Erythroblast (primary cell): ENCODE results near the gene HNF4A.
"Not testable (repeated sequence)": the region's sequence is repeated elsewhere in the genome, so short reads cannot be mapped to it uniquely, and the experiment has no call there.

Experiments used
- DNase-seq, 2 experiments: peaks; one replicate each; lab custom pipeline; 2025; lab: John Stamatoyannopoulos, UW
- GATA1 ChIP-seq: IDR thresholded peaks from 2 replicates; pipeline ENCODE4 v1.6.1; 2011; ENCODE audit warnings: low read depth, mild to moderate bottlenecking, control low read depth, low read length, moderate library complexity
- POLR2A ChIP-seq: IDR thresholded peaks from 2 replicates; pipeline ENCODE4 v1.6.1; 2011; ENCODE audit warnings: mild to moderate bottlenecking, low read length

HNF4A gene

DNA sequence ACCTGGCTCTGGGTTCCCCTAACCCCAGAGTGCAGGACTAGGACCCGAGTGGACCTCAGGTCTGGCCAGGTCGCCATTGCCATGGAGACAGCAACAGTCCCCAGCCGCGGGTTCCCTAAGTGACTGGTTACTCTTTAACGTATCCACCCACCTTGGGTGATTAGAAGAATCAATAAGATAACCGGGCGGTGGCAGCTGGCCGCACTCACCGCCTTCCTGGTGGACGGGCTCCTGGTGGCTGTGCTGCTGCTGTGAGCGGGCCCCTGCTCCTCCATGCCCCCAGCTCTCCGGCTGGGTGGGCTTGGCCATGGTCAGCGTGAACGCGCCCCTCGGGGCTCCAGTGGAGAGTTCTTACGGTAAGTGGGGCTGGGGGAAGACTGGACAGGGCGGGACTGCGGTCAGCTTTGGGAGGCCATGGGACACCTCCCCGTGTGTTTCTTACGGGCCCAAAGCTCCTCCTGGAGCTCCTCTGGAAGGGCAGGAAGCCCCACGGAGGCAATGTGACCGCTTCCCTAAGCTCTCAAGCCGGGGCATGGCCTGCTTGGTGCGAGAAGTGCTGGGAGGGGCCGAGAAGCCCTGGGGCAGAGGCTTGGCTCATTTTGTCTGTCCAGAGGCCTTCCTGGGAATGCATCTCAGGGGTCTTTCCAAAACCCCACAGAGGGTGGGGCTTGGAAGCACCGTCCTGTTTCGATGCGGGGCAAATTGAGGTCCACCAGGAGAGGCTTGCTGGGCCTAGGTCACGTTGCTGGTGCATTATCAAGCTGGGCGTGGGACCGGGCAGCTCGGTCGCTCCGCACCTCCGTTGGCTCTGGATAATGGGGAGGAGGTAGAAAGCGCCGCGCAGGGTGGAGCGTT lies at the start of gene HNF4A:
Gene HNF4A (plus strand): TSS at position 202 of the 855 bp plus-strand sequence. CDS start 106 bp downstream, at position 308.
- no peak for DNase-seq

DNA sequence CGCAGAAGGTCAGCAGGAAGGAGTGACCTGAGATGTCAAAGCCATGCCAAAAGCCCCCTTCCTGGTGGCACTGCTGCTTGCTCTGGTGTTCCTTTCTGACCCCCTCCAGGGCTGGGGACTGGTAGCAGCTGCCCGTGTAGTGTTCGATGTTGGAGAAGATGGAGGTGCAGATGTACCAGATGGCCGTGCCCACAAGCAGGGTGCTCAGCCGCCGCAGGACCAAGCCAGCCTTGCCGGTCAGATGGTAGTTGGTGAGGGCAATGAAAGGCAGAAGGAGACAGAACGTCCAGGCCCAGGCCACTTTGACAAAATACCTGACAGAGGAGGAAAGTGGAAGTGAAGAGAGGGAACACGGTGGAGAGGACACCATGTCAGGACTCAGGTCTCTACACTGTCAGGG lies 48.6 kb upstream of the HNF4A start:
- DNase-seq: no peak
- TF ChIP-seq POLR2A (no peak), GATA1 (no peak)

More for the DNA sequence above, at the start of gene HNF4A:
- no peak for TF ChIP-seq GATA1
- no peak for TF ChIP-seq POLR2A

DNA sequence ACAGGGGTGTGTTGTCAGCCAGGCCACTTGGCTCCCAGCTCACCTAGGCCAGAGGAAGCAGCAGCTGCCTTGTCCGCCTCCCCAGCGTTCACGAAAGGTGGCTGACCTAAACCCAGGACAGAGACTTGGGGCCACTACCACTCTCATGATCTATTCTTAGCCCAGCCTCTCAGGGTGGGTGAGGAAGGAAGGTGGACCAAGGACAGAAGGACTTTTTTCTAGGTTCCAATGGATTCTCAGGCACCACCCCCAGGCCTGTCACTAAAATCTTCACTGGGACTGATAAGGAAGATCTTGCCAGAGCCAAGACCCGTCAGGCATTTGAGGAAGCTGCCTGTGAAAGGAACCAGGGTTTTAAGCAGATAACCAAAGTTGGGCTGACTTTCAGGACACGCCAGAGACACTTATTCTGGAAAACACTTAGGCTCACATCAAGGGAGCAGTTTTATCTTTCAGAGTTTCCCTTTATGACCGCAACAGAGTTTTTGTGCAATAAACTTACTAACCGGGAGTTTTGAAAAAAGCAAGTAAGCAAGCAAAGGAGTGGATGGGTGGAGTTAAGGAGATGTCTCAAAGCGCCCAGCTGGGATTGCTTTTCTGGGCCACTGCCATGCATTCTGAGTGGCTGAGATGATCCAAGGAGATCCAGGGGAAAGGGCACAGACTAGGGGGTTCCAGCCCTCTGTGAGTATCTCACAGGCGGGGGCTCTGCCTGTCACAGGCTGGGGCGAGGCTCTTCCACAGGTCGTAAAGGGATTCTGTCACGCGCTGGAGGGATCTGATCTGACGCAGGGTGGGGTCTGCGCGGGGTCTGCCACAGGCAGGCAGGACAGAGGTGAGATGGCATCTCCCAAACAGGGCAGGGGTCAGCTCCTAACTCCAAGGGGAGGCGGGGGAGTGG lies 45.5 kb upstream of the HNF4A start:
- TF ChIP-seq GATA1: no peak
- no peak for TF ChIP-seq POLR2A
- DNase-seq: peak; percentile 58 to 66

DNA sequence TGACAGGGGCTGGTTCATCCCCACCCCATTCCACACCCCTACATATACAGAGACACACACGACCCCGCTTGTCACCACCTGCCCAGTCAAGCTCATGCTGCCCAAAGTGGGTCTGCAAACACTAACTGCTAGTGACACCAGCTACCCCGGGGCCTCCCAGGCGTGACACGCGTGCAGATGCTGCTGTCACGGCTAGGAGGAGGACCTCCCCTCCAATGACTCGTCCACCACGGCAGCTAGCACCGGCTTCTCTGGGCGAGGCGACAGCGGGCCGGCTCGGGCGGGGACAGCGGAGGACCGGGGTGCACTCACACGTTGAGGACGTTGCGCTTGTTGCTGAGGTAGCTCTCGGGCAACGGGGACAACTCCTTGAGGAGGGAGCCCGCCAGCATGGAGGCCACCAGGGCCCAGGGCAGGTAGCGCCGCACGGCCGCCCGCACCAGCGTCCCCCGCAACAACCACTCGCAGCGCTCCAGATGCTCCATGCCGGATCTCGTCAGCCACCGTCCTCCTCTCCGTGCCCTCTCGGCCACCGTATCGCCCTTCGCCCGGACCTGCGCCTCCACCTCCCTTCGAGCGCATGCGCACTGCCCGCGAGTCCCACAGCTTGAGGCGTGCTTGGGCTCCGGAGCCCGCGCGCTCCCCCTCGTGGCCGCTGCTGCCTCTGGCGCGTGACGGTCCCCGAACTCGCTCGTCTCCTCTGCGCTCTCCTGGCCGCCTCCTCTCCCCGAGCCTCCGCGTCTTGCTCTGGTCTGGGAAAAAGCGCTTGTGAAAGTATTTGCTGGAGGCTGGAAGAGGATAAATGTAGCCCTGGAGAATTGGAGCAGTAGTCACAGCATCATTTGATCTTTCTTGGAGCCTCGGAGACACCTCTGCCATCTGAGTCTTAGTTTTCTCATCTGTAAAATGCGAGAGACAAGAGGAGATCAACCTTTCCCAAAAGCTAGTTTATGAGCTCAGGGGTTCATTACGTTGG lies 44.5 kb upstream of the HNF4A start, which contains the start of gene FITM2:
Gene FITM2 (minus strand): TSS at position 539 of the 976 bp plus-strand sequence. CDS start 54 bp downstream, at position 485.
- DNase-seq: peak; percentile 99
- TF ChIP-seq GATA1 (no peak), POLR2A (peak; percentile 43)

- TF ChIP-seq POLR2A: no peak
- no peak for TF ChIP-seq GATA1
- DNase-seq: no peak
Measured at GRCh38 chr20:44314870-44315269, 40.6 kb upstream of the HNF4A start.

DNA sequence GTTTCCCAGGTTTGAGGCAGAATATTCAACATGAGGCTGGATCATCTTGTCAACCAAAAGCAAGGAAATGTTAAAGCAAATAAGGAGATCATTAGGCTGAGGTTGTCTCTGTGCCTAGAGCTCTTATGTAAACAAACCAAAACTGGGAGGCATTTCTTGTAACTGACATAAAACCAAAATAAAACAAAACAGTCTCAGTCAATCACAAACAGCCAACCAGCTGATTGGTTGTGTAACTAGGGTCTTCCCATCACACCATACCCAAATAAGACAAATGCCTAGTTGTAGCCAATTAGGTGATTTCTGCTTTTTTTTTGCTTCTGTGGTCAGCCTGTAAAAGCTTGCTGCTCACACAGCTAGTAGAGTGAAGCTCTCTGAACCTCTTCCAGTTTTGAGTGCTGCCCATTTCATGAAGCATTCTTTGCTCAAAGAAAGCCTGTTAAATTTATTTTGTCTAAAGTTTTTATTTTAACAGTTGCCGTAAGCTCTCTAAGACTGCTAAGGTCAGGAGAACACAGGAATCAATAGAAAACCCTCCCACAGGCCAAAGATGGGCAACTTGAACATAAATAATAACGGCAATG lies 35.6 kb upstream of the HNF4A start:
- no peak for DNase-seq
- no peak for TF ChIP-seq GATA1
- TF ChIP-seq POLR2A: no peak

- DNase-seq: no peak
- TF ChIP-seq POLR2A (no peak), GATA1 (no peak)
Measured at GRCh38 chr20:44324343-44324742, 31.2 kb upstream of the HNF4A start.

DNA sequence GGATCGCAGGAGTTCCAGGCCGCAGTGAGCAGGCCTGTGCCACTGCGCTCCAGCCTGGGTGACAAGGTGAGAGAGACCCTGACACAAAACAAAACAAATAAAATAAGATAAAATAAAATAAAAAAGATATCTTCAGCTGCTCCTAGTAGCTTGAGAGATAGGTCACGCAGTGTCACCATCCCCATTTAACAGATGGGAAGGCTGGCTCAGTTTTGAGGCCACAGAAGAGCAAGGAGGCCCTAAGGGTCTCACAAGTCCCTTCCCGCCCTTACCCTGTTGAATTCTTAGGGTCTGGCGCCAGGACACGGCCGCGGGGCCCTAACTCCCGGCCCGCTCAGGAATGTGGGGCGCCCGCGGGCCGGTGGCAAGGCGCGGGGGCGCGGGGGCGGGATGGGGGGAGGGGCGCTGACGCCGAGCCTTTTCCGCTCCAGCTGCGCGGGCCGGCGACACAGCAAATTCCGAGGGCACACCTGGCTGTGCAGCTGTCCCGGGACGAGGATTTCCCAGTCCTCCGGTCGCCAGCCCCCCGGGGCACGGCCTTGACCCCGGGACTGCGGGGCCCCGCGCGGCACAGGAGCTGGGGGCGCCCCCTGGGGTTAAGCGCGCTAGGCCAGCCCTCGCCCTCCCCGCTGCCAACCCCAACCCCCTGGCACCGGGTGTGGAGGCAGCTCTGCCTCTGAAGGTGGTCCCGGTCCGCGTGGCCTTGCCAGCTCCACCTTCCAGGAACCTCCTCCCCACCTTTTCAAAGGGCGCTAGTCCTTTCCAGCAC lies 28.9 kb upstream of the HNF4A start:
- DNase-seq: no peak
- TF ChIP-seq GATA1 (no peak), POLR2A (no peak)

- not testable (repeated sequence) for DNase-seq
Measured at GRCh38 chr20:44327748-44328147, 27.8 kb upstream of the HNF4A start.

- TF ChIP-seq GATA1 (no peak), POLR2A (no peak)
Measured at GRCh38 chr20:44328428-44328827, 27.1 kb upstream of the HNF4A start.

DNA sequence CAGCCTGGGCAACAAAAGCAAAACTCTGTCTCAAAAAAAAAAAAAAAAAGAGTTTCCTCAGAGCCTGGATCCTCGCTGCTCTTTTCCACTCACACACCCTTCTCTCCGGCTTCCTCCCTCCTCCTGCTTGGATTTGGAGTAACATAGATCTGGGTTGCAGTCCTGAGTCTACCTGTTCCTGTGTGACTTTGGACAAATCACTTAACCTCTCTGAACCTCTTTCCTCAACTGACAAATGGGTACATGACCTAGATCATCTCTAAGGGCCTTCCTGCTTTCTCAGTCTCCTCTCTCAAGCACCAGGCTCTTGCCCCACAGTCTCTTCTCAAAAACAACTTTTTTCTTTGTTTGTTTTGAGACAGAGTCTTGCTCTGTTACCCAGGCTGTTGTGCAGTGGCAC lies 24.3 kb upstream of the HNF4A start:
- no peak for TF ChIP-seq POLR2A
- TF ChIP-seq GATA1: no peak
- no peak for DNase-seq

More at GRCh38 chr20:44328428-44328827, 27.1 kb upstream of the HNF4A start:
- no peak for DNase-seq

DNA sequence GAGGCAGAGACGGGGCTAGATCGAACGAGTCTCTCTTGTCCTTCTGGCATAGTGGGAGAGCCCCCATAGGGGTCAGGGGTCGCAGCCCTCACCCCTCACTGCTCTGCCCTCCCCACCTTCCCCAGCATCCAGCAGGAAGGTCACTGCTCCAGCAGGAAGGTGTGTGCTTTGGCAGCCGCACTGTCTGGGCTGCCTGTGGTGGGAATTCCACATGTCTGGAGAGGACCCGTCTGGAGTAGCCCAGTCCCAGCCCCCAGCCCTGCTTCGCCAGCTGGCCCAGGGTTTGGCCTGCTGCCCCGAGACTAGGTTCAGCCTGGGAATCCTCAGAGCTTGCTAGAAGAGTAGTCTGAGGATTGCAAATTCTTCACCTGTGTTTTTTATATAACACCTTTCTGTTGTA lies 21.2 kb upstream of the HNF4A start:
- no peak for DNase-seq
- TF ChIP-seq POLR2A (no peak), GATA1 (no peak)
